GM12878 (cell line): ENCODE measurements around the gene MRPL50. TPM values are rescaled to one million over a fixed set of nuclear protein-coding genes. Genes with fewer than 3 reads are reported as not detected.

Source experiments
- ATAC-seq: fragments of 200-7000 bp; cut with Tn5 transposase; 3 replicates; pipeline ENCODE4 v1.9.1; 2020; ENCODE audit warnings: mild to moderate bottlenecking, moderate library complexity
- BruUV-seq: library from RNA; stranded (reverse); fragments of 400-500 nt; replicated peaks from 2 replicates; lab custom pipeline; 2021; lab: Mats Ljungman, UMichigan
- CTCF ChIA-PET: fragments of 300-600 bp; sonication (Branson Sonifier 250); formaldehyde crosslinking; extraction: SDS; loops from one replicate; lab custom pipeline; 2021; ENCODE audit warnings: inconsistent platforms; lab: Yijun Ruan, JAX
- POLR2A ChIA-PET: fragments of 350-600 bp; formaldehyde crosslinking; extraction: SDS; loops from one replicate; lab custom pipeline; 2021; ENCODE audit warnings: inconsistent platforms; lab: Charles Lee
- RAD21 ChIA-PET: fragments of 300-600 bp; sonication (Branson Sonifier 250); formaldehyde crosslinking; loops from one replicate; lab custom pipeline; 2023; ENCODE audit warnings: antibody characterized with exemption; ENCODE audit not compliant: unreplicated experiment; lab: Charles Lee
- SMC1A ChIA-PET: fragments of 300-600 bp; sonication (Branson Sonifier 250); formaldehyde crosslinking; loops from one replicate; lab custom pipeline; 2023; ENCODE audit not compliant: unreplicated experiment, uncharacterized antibody; lab: Charles Lee
- DNase-seq: peaks from one replicate; pipeline ENCODE4 v3.0.0-alpha.2; 2011; ENCODE audit warnings: low read depth, low spot score
- FAIRE-seq: peaks from 3 replicates; lab custom pipeline; 2011; peaks lifted over from hg19 to GRCh38; lab: Jason Lieb, UNC
- H2AFZ ChIP-seq: 2 replicates; pipeline ENCODE4 v1.6.0; 2011; ENCODE audit warnings: low read depth, low read length, control low read depth; ENCODE audit not compliant: control insufficient read depth
- H3K27ac ChIP-seq: 2 replicates; pipeline ENCODE4 v1.5.1; 2011; ENCODE audit warnings: control low read depth; ENCODE audit not compliant: control insufficient read depth, insufficient read depth
- H3K27me3 ChIP-seq, 2 experiments: replicated peaks in 1 of 2; 2 replicates each; pipeline versions ENCODE4 v1.6.0 to v1.6.1; 2011; ENCODE audit warnings: low read length in 1 of 2; ENCODE audit not compliant: control insufficient read depth in 2 of 2, insufficient read depth in 2 of 2
- H3K36me3 ChIP-seq, 2 experiments: 2 replicates each; pipeline ENCODE4 v1.5.1; 2011; ENCODE audit warnings: low read length in 1 of 2; ENCODE audit not compliant: control insufficient read depth in 2 of 2, insufficient read depth in 2 of 2
- H3K4me1 ChIP-seq: 2 replicates; pipeline ENCODE4 v1.6.1; 2011; ENCODE audit warnings: mild to moderate bottlenecking, low read length, moderate library complexity, mixed read lengths; ENCODE audit not compliant: control insufficient read depth, insufficient read depth
- H3K4me2 ChIP-seq: 2 replicates; pipeline ENCODE4 v1.6.0; 2011; ENCODE audit warnings: control low read depth; ENCODE audit not compliant: control insufficient read depth, insufficient read depth
- H3K4me3 ChIP-seq: fragments of 200-600 bp; sonication (generic); 2 replicates; pipeline ENCODE4 v1.5.1; 2016
- H3K79me2 ChIP-seq: 2 replicates; pipeline ENCODE4 v1.6.0; 2011; ENCODE audit warnings: low read length; ENCODE audit not compliant: control insufficient read depth, insufficient read depth
- H3K9ac ChIP-seq: 2 replicates; pipeline ENCODE4 v1.8.0; 2011; ENCODE audit warnings: low read length, control low read depth, mixed read lengths; ENCODE audit not compliant: control insufficient read depth, insufficient read depth
- H3K9me3 ChIP-seq: replicated peaks from 3 replicates; pipeline ENCODE4 v1.5.1; 2011; ENCODE audit warnings: mild to moderate bottlenecking, low read length; ENCODE audit not compliant: control insufficient read depth, insufficient read depth
- H4K20me1 ChIP-seq: 2 replicates; pipeline ENCODE4 v1.6.0; 2011; ENCODE audit not compliant: control insufficient read depth, insufficient read depth
- ASH2L ChIP-seq: fragments of 300-600, 200-600 bp; sonication (generic); IDR thresholded peaks from 2 replicates; pipeline ENCODE4 v1.6.1; 2017; ENCODE audit warnings: low read depth, mild to moderate bottlenecking, borderline replicate concordance
- EZH2 ChIP-seq: IDR thresholded peaks from 2 replicates; pipeline ENCODE4 v1.6.1; 2012; ENCODE audit warnings: low read depth, mild to moderate bottlenecking, control low read depth, inconsistent platforms, low read length, borderline replicate concordance; ENCODE audit not compliant: control insufficient read depth
- FOXM1 ChIP-seq: IDR thresholded peaks from 2 replicates; pipeline ENCODE4 v1.6.1; 2012; ENCODE audit warnings: low read depth, mild to moderate bottlenecking, inconsistent platforms, low read length, moderate library complexity
- IKZF2 ChIP-seq, 2 experiments: fragments of 450-650 bp; IDR thresholded peaks; 2 replicates each; pipeline ENCODE4 v1.6.1; 2017; ENCODE audit warnings: mild to moderate bottlenecking in 2 of 2, moderate library complexity in 2 of 2
- IRF4 ChIP-seq: IDR thresholded peaks from 2 replicates; pipeline ENCODE4 v1.6.1; 2011; ENCODE audit warnings: low read depth, low read length
- SMAD5 ChIP-seq: IDR thresholded peaks from 2 replicates; pipeline ENCODE4 v1.6.1; 2016; ENCODE audit warnings: antibody characterized with exemption, low read depth
- SREBF2 ChIP-seq: IDR thresholded peaks from 2 replicates; pipeline ENCODE4 v1.6.1; 2012; ENCODE audit warnings: mild to moderate bottlenecking, low read length
- ZNF207 ChIP-seq: fragments of 450-650 bp; IDR thresholded peaks from 2 replicates; pipeline ENCODE4 v1.6.1; 2014; ENCODE audit warnings: antibody characterized with exemption, mild to moderate bottlenecking, borderline replicate concordance
- whole genome bisulfite sequencing: methylation state at CpG from one replicate; pipeline ENCODE4 v1.1.6; 2016; ENCODE audit warnings: low lambda C conversion rate; ENCODE audit not compliant: insufficient replicate concordance, insufficient coverage; ENCODE audit errors: missing lambda C conversion rate; 5-methylcytosine and 5-hydroxymethylcytosine counted together
- in situ Hi-C: fragments of 300-500 bp; cut with MboI; formaldehyde crosslinking; loops from 9 replicates; pipeline ENCODE4 v1.14.3; 2018; ENCODE audit warnings: mixed read lengths
- intact Hi-C: fragments of 100-400 bp; cut with micrococcal nuclease; formaldehyde crosslinking; loops from one replicate; pipeline ENCODE4 v1.14.2; 2022; ENCODE audit not compliant: unreplicated experiment
- polyA plus RNA-seq, 11 experiments: library from polyadenylated mRNA; depleted of rRNA in 4 of 11; unstranded in 6 of 11; stranded (reverse) in 5 of 11; fragments of >200 nt; fragmentation: Nextera tagmentation in 4 of 11; fragmentation: Illumina TruSeq in 1 of 11; extraction: Ambion mirVana in 4 of 11; extraction: Trizol in 1 of 11; gene quantifications; 1 replicate in 1 of 11; 2 replicates in 10 of 11; pipeline versions ENCODE4 v1.2.1 to v1.2.3, GENCODE V29; 2011 to 2016; ENCODE audit warnings: inconsistent platforms in 2 of 11, missing spikeins in 2 of 11, low read depth in 1 of 11
- total RNA-seq, 4 experiments: library from RNA; depleted of rRNA in 3 of 4; stranded (reverse); fragments of >200 nt in 3 of 4; fragmentation: Illumina TruSeq in 1 of 4; extraction: Trizol in 1 of 4; gene quantifications; 2 replicates each; pipeline versions ENCODE4 v1.2.1 to v1.2.3, GENCODE V29; 2013 to 2021
- TF ChIP-seq, protein P1 (sequence below): IDR thresholded peaks from 2 replicates; pipeline ENCODE4 v1.6.1; 2012; ENCODE audit warnings: low read length, inconsistent platforms
- TF ChIP-seq, protein P2 (sequence below): fragments of 450-650 bp; conservative IDR thresholded peaks from 2 replicates; pipeline ENCODE4 v1.6.1; 2017; ENCODE audit warnings: mild to moderate bottlenecking, moderate library complexity
- TF ChIP-seq, protein P3 (sequence below): IDR thresholded peaks from 2 replicates; pipeline ENCODE4 v1.6.1; 2012; ENCODE audit warnings: low read depth, low read length, improper control_type of control experiment
- TF ChIP-seq, protein P4 (sequence below): fragments of 450-650 bp; IDR thresholded peaks from 2 replicates; pipeline ENCODE4 v1.6.1; 2016; ENCODE audit warnings: mild to moderate bottlenecking

Gene MRPL50
- total and polyA plus RNA-seq, 10 of the 15 experiments (the other 5 are each of a cell fraction or from before 2014, with no cell fraction given), result 12.8 to 79.4 (median 27.9) TPM

- H2AFZ ChIP-seq, result no peak overlapping the region
- no peaks in the 10 kb centered on the region for H4K20me1 ChIP-seq
- DNase-seq (no peak), ATAC-seq (no peak), FAIRE-seq (no peak)
- no peak overlapping the region for H3K27ac ChIP-seq
- BruUV-seq, result no TSS peak
- WGBS, result 8% methylated on average over 5 of the region's 5 CpGs
- POLR2A ChIA-PET, result interaction anchor here (0.6 to 1.5 kb wide), 4 partner anchors 10 to 22 kb away, joined by 3 read pairs; no protein-coding TSS in a partner anchor
- no peak overlapping the region for H3K4me3 ChIP-seq
- intact Hi-C loops, result no loop called here
- H3K79me2 ChIP-seq, result no peaks in the 10 kb centered on the region
- H3K4me1 ChIP-seq, result no peaks in the 10 kb centered on the region
- SMC1A ChIA-PET, result interaction anchor here (0.7 to 1.9 kb wide), 4 partner anchors 11 to 19 kb away, joined by 3 to 6 read pairs (median 4); no protein-coding TSS in a partner anchor
- no peaks in the 10 kb centered on the region; the same call in 2 of the 3 replicates for H3K9me3 ChIP-seq
- no peaks in the 10 kb centered on the region for H3K36me3 ChIP-seq
- H3K9ac ChIP-seq, result no peak overlapping the region
- CTCF ChIA-PET, result no interaction called here
- RAD21 ChIA-PET, result no interaction called here
- TF ChIP-seq, protein P1, sequence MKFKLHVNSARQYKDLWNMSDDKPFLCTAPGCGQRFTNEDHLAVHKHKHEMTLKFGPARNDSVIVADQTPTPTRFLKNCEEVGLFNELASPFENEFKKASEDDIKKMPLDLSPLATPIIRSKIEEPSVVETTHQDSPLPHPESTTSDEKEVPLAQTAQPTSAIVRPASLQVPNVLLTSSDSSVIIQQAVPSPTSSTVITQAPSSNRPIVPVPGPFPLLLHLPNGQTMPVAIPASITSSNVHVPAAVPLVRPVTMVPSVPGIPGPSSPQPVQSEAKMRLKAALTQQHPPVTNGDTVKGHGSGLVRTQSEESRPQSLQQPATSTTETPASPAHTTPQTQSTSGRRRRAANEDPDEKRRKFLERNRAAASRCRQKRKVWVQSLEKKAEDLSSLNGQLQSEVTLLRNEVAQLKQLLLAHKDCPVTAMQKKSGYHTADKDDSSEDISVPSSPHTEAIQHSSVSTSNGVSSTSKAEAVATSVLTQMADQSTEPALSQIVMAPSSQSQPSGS, result no peak
- TF ChIP-seq IKZF2 (IDR thresholded peaks at IDR 0.05) (no peak), FOXM1 (no peak)
- H3K4me2 ChIP-seq, result no peak overlapping the region
- in situ Hi-C loops, result no loop called here
- H3K27me3 ChIP-seq, result no peaks in the 10 kb centered on the region
These were observed 23.2 kb upstream of the MRPL50 start for GRCh38 chr9:101421653-101422065.

- Histone ChIP-seq H3K79me2 (no peaks in the 10 kb centered on the region), H3K9ac (no peak overlapping the region), H3K27me3 (no peaks in the 10 kb centered on the region), H2AFZ (no peak overlapping the region), H3K4me1 (no peaks in the 10 kb centered on the region), H4K20me1 (no peaks in the 10 kb centered on the region), H3K36me3 (no peaks in the 10 kb centered on the region), H3K4me3 (no peak overlapping the region), H3K27ac (no peak overlapping the region), H3K4me2 (no peak overlapping the region), H3K9me3 (no peaks in the 10 kb centered on the region)
- no peak for DNase-seq
- ChIA-PET RAD21 (no interaction called here), SMC1A (interaction anchor here (0.8 to 1.6 kb wide), 3 partner anchors 10 to 56 kb away, joined by 3 to 5 read pairs (median 4); no protein-coding TSS in a partner anchor), POLR2A (no interaction called here), CTCF (interaction anchor here (0.9 to 1.4 kb wide), 3 partner anchors 8 to 27 kb away, joined by 3 to 4 read pairs (median 3); no protein-coding TSS in a partner anchor)
- no TSS peak for BruUV-seq
- WGBS, result 50% methylated on average over 2 of the region's 2 CpGs
- no peak for FAIRE-seq
- intact Hi-C loops (no loop called here), in situ Hi-C loops (no loop called here)
- no peak for ATAC-seq
- TF ChIP-seq ZNF207 (no peak), ASH2L (no peak), SREBF2 (no peak), SMAD5 (no peak), EZH2 (no peak), IRF4 (no peak)
- TF ChIP-seq, protein P2, sequence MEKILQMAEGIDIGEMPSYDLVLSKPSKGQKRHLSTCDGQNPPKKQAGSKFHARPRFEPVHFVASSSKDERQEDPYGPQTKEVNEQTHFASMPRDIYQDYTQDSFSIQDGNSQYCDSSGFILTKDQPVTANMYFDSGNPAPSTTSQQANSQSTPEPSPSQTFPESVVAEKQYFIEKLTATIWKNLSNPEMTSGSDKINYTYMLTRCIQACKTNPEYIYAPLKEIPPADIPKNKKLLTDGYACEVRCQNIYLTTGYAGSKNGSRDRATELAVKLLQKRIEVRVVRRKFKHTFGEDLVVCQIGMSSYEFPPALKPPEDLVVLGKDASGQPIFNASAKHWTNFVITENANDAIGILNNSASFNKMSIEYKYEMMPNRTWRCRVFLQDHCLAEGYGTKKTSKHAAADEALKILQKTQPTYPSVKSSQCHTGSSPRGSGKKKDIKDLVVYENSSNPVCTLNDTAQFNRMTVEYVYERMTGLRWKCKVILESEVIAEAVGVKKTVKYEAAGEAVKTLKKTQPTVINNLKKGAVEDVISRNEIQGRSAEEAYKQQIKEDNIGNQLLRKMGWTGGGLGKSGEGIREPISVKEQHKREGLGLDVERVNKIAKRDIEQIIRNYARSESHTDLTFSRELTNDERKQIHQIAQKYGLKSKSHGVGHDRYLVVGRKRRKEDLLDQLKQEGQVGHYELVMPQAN, result no peak
- TF ChIP-seq, protein P3, sequence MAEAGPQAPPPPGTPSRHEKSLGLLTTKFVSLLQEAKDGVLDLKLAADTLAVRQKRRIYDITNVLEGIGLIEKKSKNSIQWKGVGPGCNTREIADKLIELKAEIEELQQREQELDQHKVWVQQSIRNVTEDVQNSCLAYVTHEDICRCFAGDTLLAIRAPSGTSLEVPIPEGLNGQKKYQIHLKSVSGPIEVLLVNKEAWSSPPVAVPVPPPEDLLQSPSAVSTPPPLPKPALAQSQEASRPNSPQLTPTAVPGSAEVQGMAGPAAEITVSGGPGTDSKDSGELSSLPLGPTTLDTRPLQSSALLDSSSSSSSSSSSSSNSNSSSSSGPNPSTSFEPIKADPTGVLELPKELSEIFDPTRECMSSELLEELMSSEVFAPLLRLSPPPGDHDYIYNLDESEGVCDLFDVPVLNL, result no peak
- TF ChIP-seq, protein P4, sequence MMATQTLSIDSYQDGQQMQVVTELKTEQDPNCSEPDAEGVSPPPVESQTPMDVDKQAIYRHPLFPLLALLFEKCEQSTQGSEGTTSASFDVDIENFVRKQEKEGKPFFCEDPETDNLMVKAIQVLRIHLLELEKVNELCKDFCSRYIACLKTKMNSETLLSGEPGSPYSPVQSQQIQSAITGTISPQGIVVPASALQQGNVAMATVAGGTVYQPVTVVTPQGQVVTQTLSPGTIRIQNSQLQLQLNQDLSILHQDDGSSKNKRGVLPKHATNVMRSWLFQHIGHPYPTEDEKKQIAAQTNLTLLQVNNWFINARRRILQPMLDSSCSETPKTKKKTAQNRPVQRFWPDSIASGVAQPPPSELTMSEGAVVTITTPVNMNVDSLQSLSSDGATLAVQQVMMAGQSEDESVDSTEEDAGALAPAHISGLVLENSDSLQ, result no peak
These were observed 21.4 kb upstream of the MRPL50 start for GRCh38 chr9:101419863-101420262.
